ENCODE measurements around the gene CLEC4F.
A peak's percentile ranks its signal among the peaks of the same experiment; 100 is the strongest.
"Not testable (repeated sequence)": the region's sequence is repeated elsewhere in the genome, so short reads cannot be mapped to it uniquely, and the experiment has no call there.

CLEC4F gene

GRCh38 chr2:70826696-70827350, 6.4 kb upstream of the CLEC4F start:
- DNase-seq (ENCODE audit: low read depth): no peak

GRCh38 chr2:70823249-70823648, 2.9 kb upstream of the CLEC4F start:
- DNase-seq (ENCODE audit: low read depth): no peak

GRCh38 chr2:70822843-70823242, 2.4 kb upstream of the CLEC4F start:
- no peak for DNase-seq (ENCODE audit: low read depth)

- no peak for DNase-seq (ENCODE audit: low read depth)
Observed at GRCh38 chr2:70817284-70817954, 3.0 kb downstream of the CLEC4F start.

- DNase-seq (ENCODE audit: low read depth): no peak
Observed at GRCh38 chr2:70816726-70817125, 3.7 kb downstream of the CLEC4F start.

GRCh38 chr2:70808983-70809958, 11.1 kb downstream of the CLEC4F start:
- DNase-seq (ENCODE audit: low read depth): no peak

- DNase-seq (ENCODE audit: low read depth): no peak
Observed at GRCh38 chr2:70807828-70808118, 12.6 kb downstream of the CLEC4F start.

GRCh38 chr2:70807102-70807827, 13.1 kb downstream of the CLEC4F start:
- DNase-seq (ENCODE audit: low read depth): no peak

GRCh38 chr2:70806620-70807019, 13.8 kb downstream of the CLEC4F start:
- no peak for DNase-seq (ENCODE audit: low read depth)

DNA sequence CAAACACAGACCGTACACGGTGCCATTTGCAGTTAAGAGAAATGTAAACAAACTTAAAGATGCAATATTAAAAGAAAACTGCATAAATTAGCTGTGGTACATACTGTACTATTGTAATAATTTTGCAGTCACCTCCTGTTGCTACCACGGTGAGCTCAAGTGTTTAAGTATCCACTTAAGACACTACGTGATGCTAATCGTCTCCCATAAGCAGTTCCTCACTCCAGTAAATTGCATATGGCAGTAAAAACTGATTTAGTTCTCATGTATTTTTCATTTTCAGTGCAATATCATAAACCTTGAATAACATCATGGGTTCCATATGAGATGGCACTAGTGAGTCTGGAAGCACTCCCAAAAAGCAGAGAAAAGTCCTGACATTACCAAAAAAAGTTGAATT, 14.4 kb downstream of the CLEC4F start:
- no peak for DNase-seq (ENCODE audit: low read depth)

DNA sequence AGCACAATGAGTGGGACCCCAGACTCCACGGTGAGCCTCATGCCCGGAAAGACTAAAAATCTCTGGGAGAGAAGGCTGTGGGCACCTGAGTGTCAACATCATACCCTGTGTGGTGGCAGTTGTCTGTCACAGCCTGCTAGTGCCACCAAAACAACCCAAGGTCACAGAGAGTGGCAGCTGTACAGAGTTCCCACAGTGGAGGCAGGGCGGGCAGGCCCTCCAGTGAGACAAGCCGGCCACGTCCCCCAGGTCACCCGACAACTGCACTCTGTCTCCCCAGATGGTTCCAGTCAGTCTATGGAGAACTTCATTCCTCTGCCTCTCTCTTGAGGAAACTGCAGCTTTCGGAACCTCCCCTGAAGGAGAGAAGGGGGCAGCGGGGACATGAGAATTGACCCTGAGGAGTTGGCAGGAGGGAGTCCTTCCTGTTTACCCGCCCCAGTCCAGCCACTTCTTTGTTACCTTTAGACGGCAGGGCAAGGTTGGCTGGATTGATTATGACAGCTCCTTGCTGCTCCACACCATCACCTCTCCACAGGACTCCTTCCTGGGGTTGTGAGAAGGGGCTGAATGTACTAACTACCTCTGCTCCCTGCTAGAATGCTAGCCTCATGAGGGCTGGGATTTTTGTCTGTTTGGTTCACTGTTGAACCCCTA, 18.7 kb downstream of the CLEC4F start:
- no peak for DNase-seq (ENCODE audit: low read depth)

DNA sequence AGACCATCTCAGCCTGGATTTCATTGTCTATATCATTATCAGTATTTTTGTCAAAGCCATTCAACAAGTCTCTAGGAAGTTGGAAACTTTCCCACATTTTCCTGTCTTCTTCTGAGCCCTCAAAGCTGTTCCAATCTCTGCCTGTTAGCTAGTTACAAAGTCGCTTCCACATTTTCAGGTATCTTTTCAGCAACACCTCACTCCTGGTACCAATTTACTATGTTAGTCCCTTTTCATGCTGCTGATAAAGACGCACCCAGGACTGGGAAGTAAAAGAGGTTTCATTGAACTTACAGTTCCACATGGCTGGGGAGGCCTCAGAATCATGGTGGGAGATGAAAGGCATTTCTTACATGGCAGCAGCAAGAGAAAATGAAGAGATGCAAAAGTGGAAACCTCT, 20.7 kb downstream of the CLEC4F start:
- no peak for DNase-seq (ENCODE audit: low read depth)

GRCh38 chr2:70797996-70798395, 22.4 kb downstream of the CLEC4F start:
- DNase-seq (ENCODE audit: low read depth): not testable (repeated sequence)

DNA sequence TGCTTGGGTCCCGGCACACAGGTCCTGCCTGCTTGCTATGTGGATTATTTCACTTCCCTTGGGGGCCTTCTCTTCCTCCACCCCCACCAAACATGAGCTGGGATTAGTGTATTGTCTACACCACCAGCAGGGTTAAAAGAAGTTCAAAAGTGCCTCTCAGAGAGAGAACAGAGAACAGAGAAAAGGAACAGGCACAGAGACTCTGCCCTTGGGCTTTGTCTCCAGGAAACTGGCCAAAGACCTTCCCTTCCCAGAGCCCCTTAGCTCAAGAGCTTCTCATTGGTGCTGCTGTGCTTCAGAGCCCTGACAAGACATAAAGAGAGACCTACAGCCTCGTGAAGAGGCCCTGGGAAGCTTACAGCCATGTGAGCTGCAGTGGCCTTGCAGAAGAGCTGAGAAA, 22.9 kb downstream of the CLEC4F start:
- DNase-seq (ENCODE audit: low read depth): no peak

- DNase-seq (ENCODE audit: low read depth): no peak
Observed at GRCh38 chr2:70796262-70796661, 24.1 kb downstream of the CLEC4F start.

DNA sequence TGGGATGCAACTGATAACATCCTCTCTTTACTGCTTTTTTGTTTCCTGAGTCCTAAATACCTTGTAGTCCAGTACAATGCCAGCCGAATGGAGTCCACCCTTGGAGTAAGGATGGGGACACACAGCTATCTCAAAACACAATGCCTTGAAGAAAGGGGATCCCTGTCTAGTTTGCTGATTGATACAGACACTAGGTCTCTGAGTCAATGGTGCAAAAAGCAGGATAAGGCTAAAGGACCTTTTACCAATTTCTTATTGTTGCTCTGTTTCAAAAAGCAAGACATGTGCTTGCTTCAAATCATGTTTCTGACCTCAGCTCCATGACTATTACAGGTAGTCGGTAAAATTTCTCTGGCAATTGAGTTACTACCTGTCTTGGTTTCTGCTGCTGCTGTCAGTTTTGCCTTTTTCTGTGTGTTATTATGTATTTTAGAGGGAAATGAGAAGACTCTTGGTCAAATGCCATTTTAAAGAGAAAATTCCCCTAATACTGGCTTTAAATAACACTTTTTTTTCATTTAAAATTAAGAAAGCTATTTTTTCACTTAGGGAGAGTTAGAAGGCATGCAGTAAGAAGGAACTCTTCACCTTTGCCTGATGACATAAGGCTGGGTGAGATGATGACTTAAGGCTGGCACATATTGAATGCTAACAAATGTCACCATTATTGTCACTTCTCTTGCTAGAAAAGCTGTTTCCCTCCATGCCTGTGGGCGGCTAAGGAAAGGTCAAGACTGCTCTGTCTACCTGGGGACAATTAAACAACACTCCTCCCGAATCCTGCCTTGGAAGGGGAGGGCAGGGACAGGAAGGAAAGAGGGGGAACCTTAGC, 25.0 kb downstream of the CLEC4F start:
- DNase-seq (ENCODE audit: low read depth): no peak

GRCh38 chr2:70793450-70793849, 26.9 kb downstream of the CLEC4F start:
- no peak for DNase-seq (ENCODE audit: low read depth)

- DNase-seq (ENCODE audit: low read depth): no peak
Observed at GRCh38 chr2:70790136-70790828, 30.1 kb downstream of the CLEC4F start, which contains the start of gene FIGLA. Gene FIGLA, minus strand, starts transcription at chr2:70790643. Its CDS starts 5 bp downstream, at chr2:70790638.

DNA sequence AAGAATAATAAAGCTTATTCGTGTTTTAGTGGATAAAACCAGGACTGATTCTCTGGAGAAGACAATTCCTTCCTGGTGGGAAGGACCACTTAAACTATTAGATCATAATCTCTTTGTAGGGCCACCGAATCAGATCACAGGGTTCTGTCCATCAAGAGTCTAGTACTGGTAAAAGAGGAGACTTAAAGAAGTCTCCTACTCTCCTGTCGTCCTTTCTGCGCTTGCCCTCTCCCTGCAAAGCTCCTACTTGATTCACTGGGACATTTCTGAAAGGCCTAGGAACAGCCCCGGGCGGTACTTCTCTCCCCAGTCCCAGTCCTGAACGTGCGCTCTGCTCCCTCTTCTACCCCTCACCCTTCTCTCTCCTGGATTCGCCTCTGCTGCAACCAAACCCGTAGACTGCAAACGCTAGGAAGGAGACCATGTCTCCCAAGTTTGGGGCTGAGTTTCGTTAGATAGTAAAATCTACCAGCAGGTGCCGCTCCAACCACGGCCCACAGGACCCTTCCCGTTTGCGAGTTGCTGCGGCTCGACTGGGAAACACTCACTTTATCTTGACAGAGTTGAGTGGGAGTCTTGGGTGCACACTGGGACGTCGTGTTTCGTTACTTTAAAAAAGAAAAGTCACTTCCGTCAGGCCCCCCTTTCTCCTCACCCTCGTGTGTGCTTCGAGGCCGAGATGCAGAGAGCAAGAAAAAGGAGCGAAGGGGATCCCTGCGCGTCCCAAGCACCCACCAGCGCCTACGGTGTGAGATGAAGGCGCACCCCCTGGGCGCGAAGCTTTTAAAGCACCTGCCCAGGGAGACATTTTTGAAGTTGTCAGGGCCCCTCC, 30.9 kb downstream of the CLEC4F start:
- DNase-seq (ENCODE audit: low read depth): peak; percentile 31

All from stimulated activated CD8-positive, alpha-beta memory T cell treated with anti-CD3 and anti-CD28 coated beads, Interleukin-7, amount 100 ng/mL, for 24 hours (primary cell).